Measurements from ENCODE around the gene MRPL34.

The MRPL34 gene

DNA sequence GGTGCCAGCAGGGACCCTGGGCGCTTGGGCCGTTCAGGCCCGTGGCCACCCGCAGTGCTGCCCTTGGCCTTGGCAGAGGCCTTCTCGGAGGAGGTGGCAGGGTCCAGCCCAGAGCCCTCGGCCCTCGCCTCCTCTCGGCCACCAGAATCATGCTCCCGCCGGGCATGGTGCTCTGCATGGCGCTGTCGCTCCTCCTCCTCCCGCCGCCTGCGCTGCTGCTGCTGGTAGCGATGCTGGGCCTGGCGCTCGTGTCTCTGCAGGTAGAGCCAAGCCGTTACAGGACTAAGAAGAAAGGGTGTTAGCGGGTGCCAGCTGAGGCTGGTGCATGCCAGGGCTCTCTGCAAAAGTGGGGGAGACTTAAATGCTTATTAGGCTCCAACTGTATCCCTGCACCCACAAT, 19.5 kb downstream of the MRPL34 start:
- H3K9me3 ChIP-seq (ENCODE audit: control insufficient read depth, low read length), result no peaks in the 10 kb centered on the region
- H3K4me1 ChIP-seq (ENCODE audit: control insufficient read depth, insufficient read depth, low read length), result peaks cover 37% of the 10 kb centered on the region
- H3K9ac ChIP-seq (ENCODE audit: low read length), result no peak overlapping the region
- no peaks in the 10 kb centered on the region for H3K27me3 ChIP-seq (replicated peaks; ENCODE audit: control insufficient read depth, insufficient read depth, low read length)
- H3K36me3 ChIP-seq (ENCODE audit: control insufficient read depth, insufficient read depth, low read length, severe bottlenecking), result peaks cover 21% of the 10 kb centered on the region
- H3K4me3 ChIP-seq (ENCODE audit: low read length), result no peak overlapping the region
- DNase-seq (ENCODE audit: low read depth), result no peak

DNA sequence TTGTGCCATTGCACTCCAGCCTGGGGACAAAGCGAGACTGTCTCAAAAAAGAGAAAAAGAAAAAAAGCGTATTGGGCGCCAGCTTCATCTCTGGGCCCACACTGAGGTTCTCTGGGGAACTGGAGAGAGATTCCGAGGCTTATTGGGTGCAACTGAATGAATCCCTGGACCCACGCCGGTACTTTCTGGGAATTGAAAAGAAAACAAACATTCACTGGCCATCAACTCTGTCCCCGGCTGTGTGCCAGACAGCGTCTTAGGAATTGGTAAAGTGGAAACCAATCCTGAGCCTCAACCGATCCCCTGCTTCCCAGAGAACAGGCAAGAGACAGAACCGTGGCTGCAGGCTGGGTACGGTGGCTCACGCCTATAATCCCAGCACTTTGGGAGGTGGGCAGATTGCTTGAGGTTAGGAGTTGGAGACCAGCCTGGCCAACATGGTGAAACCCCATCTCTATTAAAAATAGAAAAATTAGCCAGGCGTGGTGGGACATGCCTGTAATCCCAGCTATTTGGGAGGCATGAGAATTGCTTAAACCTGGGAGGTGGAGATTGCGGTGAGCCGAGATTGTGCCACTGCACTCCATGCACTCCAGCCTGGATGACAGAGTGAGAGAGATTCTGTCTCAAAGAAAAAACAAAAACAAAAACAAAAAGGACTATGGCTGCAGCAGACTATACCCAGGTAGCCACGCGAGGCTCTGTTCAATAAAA, 20.4 kb downstream of the MRPL34 start:
- no peak for DNase-seq (ENCODE audit: low read depth)
- H3K36me3 ChIP-seq (ENCODE audit: control insufficient read depth, insufficient read depth, low read length, severe bottlenecking), result peaks cover 12% of the 10 kb centered on the region
- peak overlapping the region; percentile 15 for H3K9ac ChIP-seq (ENCODE audit: low read length)
- peak overlapping the region; percentile 30 for H3K4me3 ChIP-seq (ENCODE audit: low read length)
- no peaks in the 10 kb centered on the region for H3K27me3 ChIP-seq (replicated peaks; ENCODE audit: control insufficient read depth, insufficient read depth, low read length)
- H3K9me3 ChIP-seq (ENCODE audit: control insufficient read depth, low read length), result no peaks in the 10 kb centered on the region
- H3K4me1 ChIP-seq (ENCODE audit: control insufficient read depth, insufficient read depth, low read length), result peaks cover 37% of the 10 kb centered on the region

DNA sequence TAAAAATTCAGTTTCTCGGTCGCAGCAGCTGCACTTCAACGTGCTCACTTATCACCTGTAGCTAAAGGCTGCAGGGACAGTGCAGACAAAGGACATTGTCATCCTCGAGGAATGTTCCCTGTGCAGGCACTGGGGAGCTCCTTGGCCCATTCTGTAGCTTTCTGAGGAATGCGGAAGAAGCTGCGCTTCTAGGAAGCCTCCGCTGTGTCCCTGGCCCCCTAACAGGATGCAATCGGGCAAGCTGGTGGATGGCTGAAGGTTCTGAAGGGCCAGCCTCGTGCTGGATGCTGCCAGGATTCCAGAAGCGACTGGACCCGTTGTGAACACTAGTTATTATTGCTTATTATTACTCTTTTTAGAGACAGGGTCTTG, 20.9 kb downstream of the MRPL34 start:
- Histone ChIP-seq H3K4me1 (ENCODE audit: control insufficient read depth, insufficient read depth, low read length) (peaks cover 37% of the 10 kb centered on the region), H3K9ac (ENCODE audit: low read length) (peak overlapping the region; percentile 15), H3K27me3 (replicated peaks; ENCODE audit: control insufficient read depth, insufficient read depth, low read length) (no peaks in the 10 kb centered on the region), H3K36me3 (ENCODE audit: control insufficient read depth, insufficient read depth, low read length, severe bottlenecking) (peaks cover 8% of the 10 kb centered on the region), H3K9me3 (ENCODE audit: control insufficient read depth, low read length) (no peaks in the 10 kb centered on the region), H3K4me3 (ENCODE audit: low read length) (peak overlapping the region; percentile 4)
- no peak for DNase-seq (ENCODE audit: low read depth)

DNA sequence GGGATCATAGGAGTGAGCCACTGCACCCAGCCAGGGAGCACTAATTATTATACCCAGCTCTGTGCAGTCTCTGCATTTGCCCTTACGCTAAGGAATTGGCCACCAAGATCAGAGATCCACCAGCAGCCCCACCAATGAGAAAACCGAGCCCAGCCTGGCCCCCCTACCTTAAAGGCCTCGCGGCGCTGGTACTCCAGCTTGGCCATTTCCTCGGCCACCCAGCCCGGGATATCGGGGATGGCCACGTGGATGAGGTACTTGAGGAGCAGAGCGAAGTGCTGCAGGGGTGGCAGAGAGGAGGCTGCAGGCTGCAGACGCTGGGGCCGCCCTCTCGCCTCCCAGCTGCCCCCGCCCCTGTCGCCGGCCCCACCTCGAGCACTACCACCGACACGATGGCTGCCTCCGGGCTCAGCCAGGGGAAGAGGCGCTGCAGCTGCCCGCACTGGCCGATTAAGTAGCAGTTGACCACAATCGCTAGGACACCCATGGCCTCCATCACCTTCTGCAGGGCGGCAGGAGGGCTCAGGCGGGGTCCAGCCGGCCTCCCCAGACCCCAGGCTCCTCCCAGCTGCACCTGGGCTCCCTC, 21.5 kb downstream of the MRPL34 start:
- no peak for DNase-seq (ENCODE audit: low read depth)
- H3K36me3 ChIP-seq (ENCODE audit: control insufficient read depth, insufficient read depth, low read length, severe bottlenecking), result peaks cover 3% of the 10 kb centered on the region

DNA sequence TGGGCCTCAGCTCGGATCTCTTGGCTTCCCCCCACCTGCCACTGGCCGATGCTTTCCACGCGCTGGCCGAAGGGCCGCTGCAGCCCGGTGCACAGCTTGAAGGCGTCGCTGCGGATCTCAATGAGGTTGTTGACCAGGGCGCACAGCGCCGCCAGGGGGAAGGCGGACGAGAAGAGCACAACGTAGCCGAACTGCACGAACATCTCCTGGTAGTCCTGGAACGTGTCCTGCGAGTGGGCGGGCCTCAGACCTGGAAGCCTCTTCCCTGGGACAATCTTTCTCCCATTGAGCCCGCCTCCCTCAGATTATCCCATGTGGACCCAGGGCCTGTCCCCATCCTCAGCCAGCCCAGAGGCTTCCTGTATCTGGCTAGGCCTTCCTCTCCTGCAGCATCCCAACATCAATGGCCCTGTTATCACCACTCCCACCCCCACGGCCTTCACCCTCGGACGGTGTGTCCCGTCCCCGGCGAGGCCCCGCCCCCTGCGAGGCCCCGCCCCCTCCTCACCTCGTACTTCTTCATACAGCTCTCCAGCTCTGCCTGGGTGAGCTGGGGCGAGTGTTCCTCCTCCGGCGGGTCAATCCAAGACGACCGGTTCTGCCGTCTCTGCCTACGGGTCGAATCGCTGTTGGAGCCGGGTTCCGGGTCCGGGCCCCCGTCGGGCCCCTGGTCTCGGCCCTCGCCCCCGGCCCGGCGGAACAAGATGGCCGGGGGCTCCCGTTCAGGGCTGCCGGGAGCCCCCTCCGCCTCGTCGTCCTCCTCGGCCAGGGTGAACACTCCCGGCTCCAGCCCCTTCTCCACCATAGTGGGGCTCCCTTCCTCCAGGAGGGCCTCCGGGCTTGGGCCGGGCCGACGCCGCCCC, 22.2 kb downstream of the MRPL34 start:
- H3K4me1 ChIP-seq (ENCODE audit: control insufficient read depth, insufficient read depth, low read length), result peaks cover 25% of the 10 kb centered on the region
- H3K9ac ChIP-seq (ENCODE audit: low read length), result no peak overlapping the region
- no peaks in the 10 kb centered on the region for H3K9me3 ChIP-seq (ENCODE audit: control insufficient read depth, low read length)
- no peak overlapping the region for H3K4me3 ChIP-seq (ENCODE audit: low read length)
- H3K27me3 ChIP-seq (replicated peaks; ENCODE audit: control insufficient read depth, insufficient read depth, low read length), result no peaks in the 10 kb centered on the region
- H3K36me3 ChIP-seq (ENCODE audit: control insufficient read depth, insufficient read depth, low read length, severe bottlenecking), result no peaks in the 10 kb centered on the region
- peak; percentile 20 for DNase-seq (ENCODE audit: low read depth)

More for the DNA sequence above, 21.5 kb downstream of the MRPL34 start:
- Histone ChIP-seq H3K9me3 (ENCODE audit: control insufficient read depth, low read length) (no peaks in the 10 kb centered on the region), H3K9ac (ENCODE audit: low read length) (no peak overlapping the region), H3K4me3 (ENCODE audit: low read length) (no peak overlapping the region), H3K4me1 (ENCODE audit: control insufficient read depth, insufficient read depth, low read length) (peaks cover 32% of the 10 kb centered on the region), H3K27me3 (replicated peaks; ENCODE audit: control insufficient read depth, insufficient read depth, low read length) (no peaks in the 10 kb centered on the region)

DNA sequence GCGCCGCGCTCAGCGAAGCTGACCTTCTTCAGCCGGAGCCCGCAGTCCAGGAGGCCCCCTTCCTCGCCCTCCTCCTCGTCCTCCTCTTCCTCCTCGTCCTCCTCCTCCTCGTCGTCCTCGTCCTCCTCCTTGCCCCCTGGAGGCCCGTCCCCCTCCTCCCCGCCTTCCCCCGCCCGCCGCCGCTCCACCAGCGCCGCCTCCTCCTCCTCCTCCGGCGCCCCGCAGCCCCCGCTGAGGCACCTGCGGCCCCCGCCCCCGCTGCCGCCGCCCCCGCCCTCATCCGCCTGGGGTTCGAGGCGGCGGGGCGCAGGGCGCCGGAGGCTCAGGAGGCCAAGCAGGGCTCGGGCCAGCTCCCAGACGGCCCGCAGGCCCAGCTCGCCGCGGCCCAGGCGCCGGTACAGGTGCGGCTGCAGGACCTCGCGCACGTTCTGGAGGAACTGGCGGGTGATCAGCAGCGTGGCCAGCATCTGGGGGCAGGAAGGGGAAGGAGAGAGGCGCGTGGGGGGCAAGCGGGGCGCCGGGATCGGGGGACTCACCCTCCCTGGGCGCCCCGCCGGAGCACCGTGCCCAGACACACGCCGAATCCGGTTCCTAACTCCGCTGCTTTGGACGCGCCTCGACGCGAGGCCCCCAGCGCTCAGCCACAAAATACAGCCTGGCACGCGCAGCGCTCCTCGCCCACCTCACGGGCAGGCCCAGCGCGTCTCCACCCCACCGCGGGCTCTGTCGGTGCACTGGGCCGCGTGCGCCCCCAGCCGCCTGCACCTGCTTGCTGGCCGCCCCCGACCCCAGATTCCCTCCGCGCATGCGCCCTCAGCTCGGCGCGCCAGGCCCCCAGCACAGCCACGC, 23.1 kb downstream of the MRPL34 start:
- no peaks in the 10 kb centered on the region for H3K27me3 ChIP-seq (replicated peaks; ENCODE audit: control insufficient read depth, insufficient read depth, low read length)
- H3K4me3 ChIP-seq (ENCODE audit: low read length), result no peak overlapping the region
- no peak for DNase-seq (ENCODE audit: low read depth)
- H3K9ac ChIP-seq (ENCODE audit: low read length), result no peak overlapping the region
- H3K9me3 ChIP-seq (ENCODE audit: control insufficient read depth, low read length), result no peaks in the 10 kb centered on the region
- peaks cover 21% of the 10 kb centered on the region for H3K4me1 ChIP-seq (ENCODE audit: control insufficient read depth, insufficient read depth, low read length)
- H3K36me3 ChIP-seq (ENCODE audit: control insufficient read depth, insufficient read depth, low read length, severe bottlenecking), result no peaks in the 10 kb centered on the region

DNA sequence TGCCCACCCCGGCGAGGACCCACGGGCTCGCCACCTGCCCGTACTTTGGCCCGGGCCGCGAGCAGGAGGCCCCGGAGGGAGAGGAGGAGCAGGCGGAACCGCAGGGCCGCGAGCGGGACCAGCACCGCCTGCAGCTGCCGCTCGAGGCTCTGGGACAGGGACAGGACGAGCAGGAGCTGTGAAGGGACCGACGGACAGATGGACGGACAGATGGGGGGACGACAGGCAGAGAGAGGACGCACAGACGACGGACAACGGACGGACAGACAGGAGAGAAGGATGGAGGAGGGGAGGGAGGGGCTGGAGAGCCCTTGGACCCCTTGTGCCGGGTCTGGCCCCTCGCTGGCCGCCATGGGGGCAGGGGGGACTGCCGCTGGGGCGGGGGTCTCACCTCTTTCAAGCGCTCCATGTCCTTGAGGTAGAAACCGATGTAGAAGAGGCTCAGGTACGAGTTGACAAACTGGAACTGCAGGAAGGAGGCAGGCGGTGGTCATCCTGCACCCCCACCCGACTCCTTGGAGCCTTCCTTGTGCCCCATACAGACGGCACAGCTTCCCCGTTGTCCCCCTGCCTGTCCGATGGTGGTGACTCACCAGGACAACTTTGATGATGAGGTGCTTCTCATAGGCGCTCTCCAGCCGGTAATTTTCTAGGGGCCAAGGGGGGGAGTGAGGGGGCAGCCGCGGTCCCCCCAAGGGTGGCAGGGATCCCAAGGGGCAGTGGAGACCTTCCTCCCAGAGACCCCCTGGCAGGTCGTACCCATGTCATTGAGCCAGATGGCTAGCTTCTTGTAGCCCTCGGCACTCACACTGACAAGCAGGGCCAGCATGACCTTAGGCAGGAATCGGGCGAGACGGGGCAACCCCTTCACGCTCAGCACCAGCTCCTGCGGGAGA, 23.9 kb downstream of the MRPL34 start:
- no peak overlapping the region for H3K4me3 ChIP-seq (ENCODE audit: low read length)
- no peaks in the 10 kb centered on the region for H3K9me3 ChIP-seq (ENCODE audit: control insufficient read depth, low read length)
- H3K27me3 ChIP-seq (replicated peaks; ENCODE audit: control insufficient read depth, insufficient read depth, low read length), result no peaks in the 10 kb centered on the region
- peaks cover 21% of the 10 kb centered on the region for H3K4me1 ChIP-seq (ENCODE audit: control insufficient read depth, insufficient read depth, low read length)
- no peak for DNase-seq (ENCODE audit: low read depth)
- no peaks in the 10 kb centered on the region for H3K36me3 ChIP-seq (ENCODE audit: control insufficient read depth, insufficient read depth, low read length, severe bottlenecking)
- no peak overlapping the region for H3K9ac ChIP-seq (ENCODE audit: low read length)

DNA sequence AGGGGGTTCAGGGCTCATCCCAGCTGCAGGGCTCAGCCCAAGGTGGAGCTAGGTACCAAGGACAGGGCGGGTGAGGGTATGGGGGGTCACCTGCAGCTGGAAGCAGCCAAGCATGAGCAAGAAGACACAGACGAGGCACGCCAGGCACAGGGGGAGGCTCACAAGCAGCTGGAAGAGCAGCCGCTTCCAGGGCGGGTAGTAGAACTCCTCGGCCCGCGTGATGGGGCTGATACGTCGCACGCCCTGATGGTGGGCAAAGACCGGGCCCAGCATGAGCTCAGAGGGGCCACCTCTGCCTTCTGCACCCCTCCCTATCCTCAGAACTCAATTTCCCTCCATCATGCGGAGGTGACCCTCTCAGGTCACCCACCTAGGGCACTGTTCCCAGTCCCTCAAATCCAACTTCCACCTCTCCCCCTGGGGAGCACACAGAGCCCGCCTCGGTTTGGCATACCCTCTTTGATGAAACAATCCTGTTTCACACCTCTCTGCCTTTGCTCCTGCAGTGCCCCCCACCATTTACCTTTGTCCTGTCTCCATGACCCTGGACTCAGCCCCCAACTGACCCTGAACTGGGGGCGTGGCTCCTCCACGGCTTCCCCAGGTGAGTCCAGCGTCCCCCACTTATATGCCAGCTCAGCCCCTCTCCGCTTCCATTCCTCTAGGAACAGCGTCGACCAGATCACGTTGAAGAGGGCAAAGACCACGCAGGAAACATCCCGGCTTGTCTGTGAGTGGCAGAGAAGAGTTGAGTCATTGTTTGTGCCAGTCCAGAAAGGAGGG, 24.8 kb downstream of the MRPL34 start:
- Histone ChIP-seq H3K9ac (ENCODE audit: low read length) (no peak overlapping the region), H3K4me3 (ENCODE audit: low read length) (no peak overlapping the region), H3K27me3 (replicated peaks; ENCODE audit: control insufficient read depth, insufficient read depth, low read length) (no peaks in the 10 kb centered on the region), H3K4me1 (ENCODE audit: control insufficient read depth, insufficient read depth, low read length) (peaks cover 22% of the 10 kb centered on the region), H3K36me3 (ENCODE audit: control insufficient read depth, insufficient read depth, low read length, severe bottlenecking) (no peaks in the 10 kb centered on the region), H3K9me3 (ENCODE audit: control insufficient read depth, low read length) (no peaks in the 10 kb centered on the region)
- no peak for DNase-seq (ENCODE audit: low read depth)

DNA sequence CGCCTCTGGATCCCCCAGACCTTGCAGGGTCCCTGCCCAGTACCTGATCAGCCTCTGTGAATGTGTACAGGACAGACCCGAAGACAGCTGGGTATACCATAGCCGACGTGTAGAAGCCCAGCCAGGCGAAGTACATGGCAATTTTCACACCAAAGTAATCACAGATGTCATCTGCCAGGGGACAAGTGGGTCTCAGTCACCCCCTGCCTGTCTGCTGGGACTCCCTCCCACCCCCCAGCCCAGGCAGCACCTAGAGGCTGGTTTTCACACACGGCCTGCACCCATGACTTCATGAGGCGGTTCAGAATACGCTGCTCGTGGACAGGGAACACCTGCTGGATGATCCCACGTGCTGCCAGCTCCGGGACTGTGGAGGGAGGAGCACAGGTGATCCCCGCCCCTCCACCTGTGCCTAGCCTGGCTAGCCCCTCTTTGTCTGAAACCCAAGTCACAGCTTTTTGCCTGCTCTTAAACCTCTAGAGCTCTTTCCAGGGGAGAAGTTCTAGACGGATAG, 25.4 kb downstream of the MRPL34 start:
- Histone ChIP-seq H3K36me3 (ENCODE audit: control insufficient read depth, insufficient read depth, low read length, severe bottlenecking) (no peaks in the 10 kb centered on the region), H3K4me1 (ENCODE audit: control insufficient read depth, insufficient read depth, low read length) (peaks cover 16% of the 10 kb centered on the region), H3K9me3 (ENCODE audit: control insufficient read depth, low read length) (no peaks in the 10 kb centered on the region), H3K9ac (ENCODE audit: low read length) (no peak overlapping the region), H3K27me3 (replicated peaks; ENCODE audit: control insufficient read depth, insufficient read depth, low read length) (no peaks in the 10 kb centered on the region), H3K4me3 (ENCODE audit: low read length) (no peak overlapping the region)
- no peak for DNase-seq (ENCODE audit: low read depth)

DNA sequence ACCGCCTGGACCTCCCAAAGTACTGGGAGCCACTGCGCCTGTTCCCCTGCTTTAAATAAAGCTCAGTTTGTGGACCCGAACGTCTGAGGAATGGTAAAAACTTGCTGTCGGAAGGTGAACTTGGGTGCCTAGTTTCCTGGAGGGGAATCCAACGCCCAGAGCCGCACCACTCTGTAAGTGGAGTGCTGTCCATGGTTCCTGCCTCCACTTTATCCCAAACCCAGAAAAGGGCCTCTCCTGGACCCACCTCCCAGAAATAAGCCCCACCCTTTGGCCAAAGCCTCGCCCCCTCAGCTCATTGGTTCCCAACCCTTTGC, 26.6 kb downstream of the MRPL34 start:
- no peaks in the 10 kb centered on the region for H3K36me3 ChIP-seq (ENCODE audit: control insufficient read depth, insufficient read depth, low read length, severe bottlenecking)
- H3K4me1 ChIP-seq (ENCODE audit: control insufficient read depth, insufficient read depth, low read length), result peaks cover 6% of the 10 kb centered on the region
- no peaks in the 10 kb centered on the region for H3K9me3 ChIP-seq (ENCODE audit: control insufficient read depth, low read length)
- DNase-seq (ENCODE audit: low read depth), result no peak
- H3K9ac ChIP-seq (ENCODE audit: low read length), result no peak overlapping the region
- H3K27me3 ChIP-seq (replicated peaks; ENCODE audit: control insufficient read depth, insufficient read depth, low read length), result no peaks in the 10 kb centered on the region
- H3K4me3 ChIP-seq (ENCODE audit: low read length), result no peak overlapping the region

Data from adipocyte (in vitro differentiated cells).